ENCODE data around the gene ADGRB3. TPM values are rescaled to one million over a fixed set of nuclear protein-coding genes. Genes with fewer than 3 reads are reported as not detected.
"Not testable (repeated sequence)": the region's sequence is repeated elsewhere in the genome, so short reads cannot be mapped to it uniquely, and the experiment has no call there.

ADGRB3 gene
- total RNA-seq, 1 donor from 2014 or later, result 1.5 TPM

- H3K36me3 Mint-ChIP-seq, result no peaks in the 10 kb centered on the region
- no peak overlapping the region for H3K9ac ChIP-seq
Observed at GRCh38 chr6:69285054-69285453, 650.0 kb downstream of the ADGRB3 start.

GRCh38 chr6:69286331-69286730 is 651.2 kb downstream of the ADGRB3 start:
- Mint-ChIP-seq H3K4me1 (peaks cover 14% of the 10 kb centered on the region), H3K27me3 (ENCODE audit: insufficient read depth, low read depth) (no peaks in the 10 kb centered on the region)
- no peak overlapping the region for H3K9ac ChIP-seq

More at GRCh38 chr6:69285054-69285453, 650.0 kb downstream of the ADGRB3 start:
- H3K9me3 ChIP-seq (ENCODE audit: low read depth), result no peaks in the 10 kb centered on the region
- no peak overlapping the region for H2AFZ ChIP-seq (replicated peaks)
- peaks cover 17% of the 10 kb centered on the region for H3F3A ChIP-seq (ENCODE audit: low read depth)
- Mint-ChIP-seq H3K9me3 (no peaks in the 10 kb centered on the region), H3K27me3 (ENCODE audit: insufficient read depth, low read depth) (no peaks in the 10 kb centered on the region), H3K27ac (no peak overlapping the region), H3K4me1 (peaks cover 22% of the 10 kb centered on the region), H3K4me3 (no peak overlapping the region)
- no peaks in the 10 kb centered on the region for H4K20me1 ChIP-seq (ENCODE audit: low read depth)
- DNase-seq (ENCODE audit: low spot score), result no peak
- no peaks in the 10 kb centered on the region for H3K79me2 ChIP-seq (ENCODE audit: low read depth)
- H3K4me3 ChIP-seq, result no peak overlapping the region
- H3K27me3 ChIP-seq, result no peaks in the 10 kb centered on the region
- no peak overlapping the region for H3K4me2 ChIP-seq
- TF ChIP-seq, protein P1, sequence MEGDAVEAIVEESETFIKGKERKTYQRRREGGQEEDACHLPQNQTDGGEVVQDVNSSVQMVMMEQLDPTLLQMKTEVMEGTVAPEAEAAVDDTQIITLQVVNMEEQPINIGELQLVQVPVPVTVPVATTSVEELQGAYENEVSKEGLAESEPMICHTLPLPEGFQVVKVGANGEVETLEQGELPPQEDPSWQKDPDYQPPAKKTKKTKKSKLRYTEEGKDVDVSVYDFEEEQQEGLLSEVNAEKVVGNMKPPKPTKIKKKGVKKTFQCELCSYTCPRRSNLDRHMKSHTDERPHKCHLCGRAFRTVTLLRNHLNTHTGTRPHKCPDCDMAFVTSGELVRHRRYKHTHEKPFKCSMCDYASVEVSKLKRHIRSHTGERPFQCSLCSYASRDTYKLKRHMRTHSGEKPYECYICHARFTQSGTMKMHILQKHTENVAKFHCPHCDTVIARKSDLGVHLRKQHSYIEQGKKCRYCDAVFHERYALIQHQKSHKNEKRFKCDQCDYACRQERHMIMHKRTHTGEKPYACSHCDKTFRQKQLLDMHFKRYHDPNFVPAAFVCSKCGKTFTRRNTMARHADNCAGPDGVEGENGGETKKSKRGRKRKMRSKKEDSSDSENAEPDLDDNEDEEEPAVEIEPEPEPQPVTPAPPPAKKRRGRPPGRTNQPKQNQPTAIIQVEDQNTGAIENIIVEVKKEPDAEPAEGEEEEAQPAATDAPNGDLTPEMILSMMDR (IDR thresholded peaks at IDR 0.05), result no peak
- TF ChIP-seq EZH2 (IDR thresholded peaks at IDR 0.05) (no peak), EZH2phosphoT487 (IDR thresholded peaks at IDR 0.05) (no peak)
- H3K27ac ChIP-seq, result no peak overlapping the region
- peaks cover 40% of the 10 kb centered on the region for H3K4me1 ChIP-seq
- no peaks in the 10 kb centered on the region for H3K36me3 ChIP-seq

GRCh38 chr6:69288198-69288597 is 653.1 kb downstream of the ADGRB3 start:
- not testable (repeated sequence) for H3K27me3 Mint-ChIP-seq (ENCODE audit: insufficient read depth, low read depth); H3K9me3 Mint-ChIP-seq; H3K4me2 ChIP-seq; H3F3A ChIP-seq (ENCODE audit: low read depth); H3K27ac Mint-ChIP-seq; H3K27ac ChIP-seq; H3K4me3 Mint-ChIP-seq; H3K9me3 ChIP-seq (ENCODE audit: low read depth); H3K27me3 ChIP-seq; H2AFZ ChIP-seq (replicated peaks); H3K4me1 Mint-ChIP-seq; H3K9ac ChIP-seq; DNase-seq (ENCODE audit: low spot score); H3K36me3 Mint-ChIP-seq; H4K20me1 ChIP-seq (ENCODE audit: low read depth); H3K36me3 ChIP-seq; H3K79me2 ChIP-seq (ENCODE audit: low read depth); H3K4me3 ChIP-seq
- H3K4me1 ChIP-seq, result peaks cover 13% of the 10 kb centered on the region

More at GRCh38 chr6:69286331-69286730, 651.2 kb downstream of the ADGRB3 start:
- no peaks in the 10 kb centered on the region for H3K9me3 Mint-ChIP-seq
- no peak for DNase-seq (ENCODE audit: low spot score)
- H3K36me3 ChIP-seq, result no peaks in the 10 kb centered on the region
- H3K9me3 ChIP-seq (ENCODE audit: low read depth), result no peaks in the 10 kb centered on the region
- no peaks in the 10 kb centered on the region for H3K79me2 ChIP-seq (ENCODE audit: low read depth)
- H3K27ac ChIP-seq, result no peak overlapping the region
- H3K36me3 Mint-ChIP-seq, result no peaks in the 10 kb centered on the region
- H3F3A ChIP-seq (ENCODE audit: low read depth), result peaks cover 8% of the 10 kb centered on the region
- H2AFZ ChIP-seq (replicated peaks), result no peak overlapping the region
- no peak overlapping the region for H3K4me2 ChIP-seq
- no peak overlapping the region for H3K4me3 ChIP-seq
- no peaks in the 10 kb centered on the region for H3K27me3 ChIP-seq
- TF ChIP-seq EZH2 (IDR thresholded peaks at IDR 0.05) (no peak), EZH2phosphoT487 (IDR thresholded peaks at IDR 0.05) (no peak)
- TF ChIP-seq, protein P1 (IDR thresholded peaks at IDR 0.05), result no peak
- H3K4me1 ChIP-seq, result peaks cover 28% of the 10 kb centered on the region
- no peak overlapping the region for H3K4me3 Mint-ChIP-seq
- H4K20me1 ChIP-seq (ENCODE audit: low read depth), result no peaks in the 10 kb centered on the region
- no peak overlapping the region for H3K27ac Mint-ChIP-seq

GRCh38 chr6:69289689-69290495 is 654.8 kb downstream of the ADGRB3 start:
- no peaks in the 10 kb centered on the region for H3K9me3 Mint-ChIP-seq
- H3K79me2 ChIP-seq (ENCODE audit: low read depth), result no peaks in the 10 kb centered on the region
- H3K27ac Mint-ChIP-seq, result no peak overlapping the region
- H3K9me3 ChIP-seq (ENCODE audit: low read depth), result no peaks in the 10 kb centered on the region
- no peak overlapping the region for H3K9ac ChIP-seq
- H3K36me3 ChIP-seq, result no peaks in the 10 kb centered on the region
- no peaks in the 10 kb centered on the region for H3K27me3 ChIP-seq
- H3K27me3 Mint-ChIP-seq (ENCODE audit: insufficient read depth, low read depth), result no peaks in the 10 kb centered on the region
- H3K27ac ChIP-seq, result no peak overlapping the region
- no peak overlapping the region for H3K4me3 Mint-ChIP-seq
- H3K4me1 ChIP-seq, result peaks cover under 1% of the 10 kb centered on the region
- no peaks in the 10 kb centered on the region for H3K36me3 Mint-ChIP-seq
- H3K4me1 Mint-ChIP-seq, result no peaks in the 10 kb centered on the region
- no peak overlapping the region for H3K4me3 ChIP-seq
- DNase-seq (ENCODE audit: low spot score), result no peak
- H3K4me2 ChIP-seq, result no peak overlapping the region
- no peaks in the 10 kb centered on the region for H3F3A ChIP-seq (ENCODE audit: low read depth)
- no peak overlapping the region for H2AFZ ChIP-seq (replicated peaks)
- no peak for TF ChIP-seq EZH2phosphoT487 (IDR thresholded peaks at IDR 0.05)
- TF ChIP-seq, protein P1 (IDR thresholded peaks at IDR 0.05), result no peak
- TF ChIP-seq EZH2 (IDR thresholded peaks at IDR 0.05), result no peak
- H4K20me1 ChIP-seq (ENCODE audit: low read depth), result no peaks in the 10 kb centered on the region

All from neural progenitor cell (in vitro differentiated cells).